H1 (cell line): ENCODE data around the gene ITPR1. TPM values are rescaled to one million over a fixed set of nuclear protein-coding genes. Genes with fewer than 3 reads are reported as not detected.

Experiments used
- CTCF ChIA-PET: fragments of 300-600 bp; sonication (Branson Sonifier 250); formaldehyde crosslinking; loops from one replicate; lab custom pipeline; 2021; ENCODE audit not compliant: partially characterized antibody; lab: Charles Lee
- POLR2A ChIA-PET: fragments of 300-600 bp; sonication (Branson Sonifier 250); formaldehyde crosslinking; loops from one replicate; lab custom pipeline; 2021; ENCODE audit warnings: inconsistent platforms; ENCODE audit not compliant: partially characterized antibody; lab: Charles Lee
- DNase-seq, 2 experiments: peaks; one replicate each; pipeline versions ENCODE4 v3.0.0 to v3.0.0-alpha.2; 2010 to 2022; ENCODE audit warnings: low spot score in 2 of 2, low read depth in 1 of 2, mixed read lengths in 1 of 2
- FAIRE-seq: peaks from 2 replicates; lab custom pipeline; 2011; peaks lifted over from hg19 to GRCh38; lab: Jason Lieb, UNC
- H2AFZ ChIP-seq: 2 replicates; pipeline ENCODE4 v1.8.1; 2012; ENCODE audit warnings: low read length, inconsistent platforms
- H2AK5ac ChIP-seq: 2 replicates; pipeline ENCODE4 v1.6.1; 2013; ENCODE audit warnings: low read depth, low read length
- H2BK120ac ChIP-seq: replicated peaks from 2 replicates; pipeline ENCODE3; 2013; ENCODE audit warnings: low read depth, low read length, inconsistent platforms
- H2BK12ac ChIP-seq: 2 replicates; pipeline ENCODE4 v1.6.1; 2013; ENCODE audit warnings: low read depth, low read length
- H2BK15ac ChIP-seq: 2 replicates; pipeline ENCODE4 v1.6.1; 2013; ENCODE audit warnings: low read length
- H2BK20ac ChIP-seq: 2 replicates; pipeline ENCODE4 v1.6.1; 2013; ENCODE audit warnings: low read length
- H2BK5ac ChIP-seq: 2 replicates; pipeline ENCODE4 v1.6.1; 2013; ENCODE audit warnings: low read depth, low read length
- H3K14ac ChIP-seq: 2 replicates; pipeline ENCODE4 v1.6.1; 2013; ENCODE audit warnings: inconsistent platforms; ENCODE audit not compliant: insufficient read length
- H3K18ac ChIP-seq: 2 replicates; pipeline ENCODE4 v1.6.1; 2013; ENCODE audit warnings: low read length; ENCODE audit errors: extremely low read depth
- H3K23ac ChIP-seq: 2 replicates; pipeline ENCODE4 v1.6.1; 2013; ENCODE audit warnings: inconsistent platforms; ENCODE audit not compliant: insufficient read length
- H3K23me2 ChIP-seq: 2 replicates; pipeline ENCODE4 v1.6.1; 2013; ENCODE audit warnings: low read depth, low read length
- H3K27ac ChIP-seq: 2 replicates; pipeline ENCODE4 v1.6.1; 2011; ENCODE audit warnings: low read depth, low read length, inconsistent platforms
- H3K27me3 ChIP-seq, 4 experiments: replicated peaks in 1 of 4; 1 replicate in 1 of 4; 2 replicates in 3 of 4; pipeline versions ENCODE4 v1.6.1 to v1.8.1; 2011 to 2013; ENCODE audit warnings: low read length in 3 of 4, mild to moderate bottlenecking in 3 of 4, inconsistent platforms in 2 of 4, mixed read lengths in 2 of 4, moderate library complexity in 1 of 4; ENCODE audit not compliant: control insufficient read depth in 3 of 4, insufficient read depth in 3 of 4; ENCODE audit errors: extremely low read depth in 1 of 4
- H3K36me3 ChIP-seq, 4 experiments: 2 replicates each; pipeline versions ENCODE4 v1.6.1 to v1.8.1; 2011 to 2013; ENCODE audit warnings: mild to moderate bottlenecking in 4 of 4, low read length in 3 of 4, moderate library complexity in 2 of 4, control low read depth in 1 of 4, inconsistent platforms in 1 of 4; ENCODE audit not compliant: insufficient read depth in 4 of 4, control insufficient read depth in 2 of 4
- H3K4ac ChIP-seq: replicated peaks from 2 replicates; pipeline ENCODE3; 2013; ENCODE audit warnings: low read length, low read depth, mixed read lengths, inconsistent platforms; ENCODE audit not compliant: insufficient read length
- H3K4me1 ChIP-seq, 4 experiments: replicated peaks in 1 of 4; 1 replicate in 1 of 4; 2 replicates in 3 of 4; pipeline versions ENCODE4 v1.6.1 to v1.8.1; 2011 to 2013; ENCODE audit warnings: low read length in 3 of 4, inconsistent platforms in 2 of 4, mixed read lengths in 1 of 4; ENCODE audit not compliant: insufficient read depth in 4 of 4, control insufficient read depth in 3 of 4
- H3K4me2 ChIP-seq, 2 experiments: 2 replicates each; pipeline versions ENCODE4 v1.6.1 to v1.8.1; 2011 to 2013; ENCODE audit warnings: low read depth in 2 of 2, low read length in 2 of 2, control low read depth in 1 of 2, inconsistent platforms in 1 of 2, mild to moderate bottlenecking in 1 of 2; ENCODE audit not compliant: insufficient read depth in 1 of 2
- H3K4me3 ChIP-seq, 4 experiments: fragments of 200-600, 300-600 bp in 1 of 4; sonication (generic), shearing (Covaris generic), sonication (Bioruptor Twin) in 1 of 4; 2 replicates each; pipeline versions ENCODE4 v1.5.1 to v1.8.1; 2011 to 2016; ENCODE audit warnings: low read length in 4 of 4, low read depth in 3 of 4, control low read depth in 2 of 4, inconsistent platforms in 2 of 4, mild to moderate bottlenecking in 2 of 4, mixed read lengths in 1 of 4, moderate library complexity in 1 of 4; ENCODE audit not compliant: insufficient read depth in 2 of 4; ENCODE audit errors: extremely low read depth in 1 of 4
- H3K56ac ChIP-seq: replicated peaks from 2 replicates; pipeline ENCODE3; 2013; ENCODE audit warnings: low read depth, mild to moderate bottlenecking, mixed read lengths, low read length, inconsistent platforms; ENCODE audit not compliant: insufficient read length
- H3K79me1 ChIP-seq: 2 replicates; pipeline ENCODE4 v1.6.1; 2013; ENCODE audit warnings: low read depth, low read length, control low read depth
- H3K79me2 ChIP-seq, 2 experiments: 2 replicates each; pipeline versions ENCODE4 v1.6.1 to v1.8.1; 2012 to 2013; ENCODE audit warnings: low read length in 2 of 2, mild to moderate bottlenecking in 2 of 2, inconsistent platforms in 1 of 2; ENCODE audit not compliant: insufficient read depth in 2 of 2, control insufficient read depth in 1 of 2
- H3K9ac ChIP-seq, 4 experiments: replicated peaks in 1 of 4; 1 replicate in 1 of 4; 2 replicates in 3 of 4; pipeline versions ENCODE4 v1.6.1 to v1.8.1; 2011 to 2013; ENCODE audit warnings: low read depth in 3 of 4, low read length in 3 of 4, control low read depth in 2 of 4, mild to moderate bottlenecking in 2 of 4, moderate library complexity in 2 of 4, inconsistent platforms in 1 of 4; ENCODE audit errors: extremely low read depth in 1 of 4
- H3K9me3 ChIP-seq, 2 experiments: 2 replicates each; pipeline versions ENCODE4 v1.6.1 to v1.8.1; 2012 to 2013; ENCODE audit warnings: mild to moderate bottlenecking in 2 of 2, moderate library complexity in 2 of 2, control low read depth in 1 of 2, inconsistent platforms in 1 of 2, low read depth in 1 of 2, low read length in 1 of 2, mixed read lengths in 1 of 2; ENCODE audit not compliant: insufficient read depth in 2 of 2
- H4K20me1 ChIP-seq, 2 experiments: replicated peaks in 1 of 2; 2 replicates each; pipeline versions ENCODE3 to v1.8.1; 2011 to 2013; ENCODE audit warnings: inconsistent platforms in 2 of 2, low read length in 2 of 2, mild to moderate bottlenecking in 1 of 2; ENCODE audit not compliant: insufficient read depth in 2 of 2, control insufficient read depth in 1 of 2
- H4K5ac ChIP-seq: 2 replicates; pipeline ENCODE4 v1.6.1; 2013; ENCODE audit warnings: low read length, low read depth, mixed read lengths, inconsistent platforms; ENCODE audit not compliant: insufficient read length
- H4K8ac ChIP-seq: 2 replicates; pipeline ENCODE4 v1.8.0; 2013; ENCODE audit warnings: mild to moderate bottlenecking, moderate library complexity, low read length, inconsistent platforms; ENCODE audit not compliant: insufficient read depth; ENCODE audit errors: extremely low read depth
- H4K91ac ChIP-seq: replicated peaks from 2 replicates; pipeline ENCODE3; 2013; ENCODE audit warnings: low read length, mixed read lengths, inconsistent platforms; ENCODE audit not compliant: insufficient read length
- JUND ChIP-seq: IDR thresholded peaks from 2 replicates; pipeline ENCODE4 v1.6.1; 2011; ENCODE audit warnings: mild to moderate bottlenecking, improper control_type of control experiment, low read length
- MAFK ChIP-seq: IDR thresholded peaks from 2 replicates; pipeline ENCODE4 v1.6.1; 2012; ENCODE audit warnings: low read depth, mild to moderate bottlenecking, improper control_type of control experiment, low read length
- NRF1 ChIP-seq: IDR thresholded peaks from 2 replicates; pipeline ENCODE4 v1.6.1; 2011; ENCODE audit warnings: mild to moderate bottlenecking, low read depth, low read length, improper control_type of control experiment
- RBBP5 ChIP-seq: IDR thresholded peaks from 2 replicates; pipeline ENCODE4 v1.7.1; 2012; ENCODE audit warnings: low read depth, mild to moderate bottlenecking, inconsistent platforms, low read length, moderate library complexity, borderline replicate concordance
- SIX5 ChIP-seq: IDR thresholded peaks from 2 replicates; pipeline ENCODE4 v1.6.1; 2011; ENCODE audit warnings: mild to moderate bottlenecking, low read depth, low read length
- ZNF274 ChIP-seq: IDR thresholded peaks from 2 replicates; pipeline ENCODE4 v1.7.0; 2012; ENCODE audit warnings: low read length, borderline replicate concordance; ENCODE audit errors: extremely low read depth
- WGBS, 2 experiments: shearing (Covaris generic) in 1 of 2; methylation state at CpG; one replicate each; pipeline versions ENCODE4 v1.1.6 to v1.1.7; 2013 to 2015; ENCODE audit warnings: low lambda C conversion rate in 2 of 2, mixed read lengths in 2 of 2, inconsistent platforms in 1 of 2, low coverage in 1 of 2, missing lambda C conversion rate in 1 of 2; ENCODE audit not compliant: insufficient replicate concordance in 2 of 2, insufficient coverage in 1 of 2, insufficient read length in 1 of 2; ENCODE audit errors: extremely low coverage in 1 of 2, missing lambda C conversion rate in 1 of 2; 5-methylcytosine and 5-hydroxymethylcytosine counted together
- polyA plus RNA-seq, 7 experiments: library from polyadenylated mRNA; depleted of rRNA in 3 of 7; stranded (reverse) in 5 of 7; unstranded in 2 of 7; fragments of >200 nt in 5 of 7; fragments of 200-250 nt in 2 of 7; gene quantifications; 1 replicate in 5 of 7; 2 replicates in 1 of 7; 4 replicates in 1 of 7; pipeline versions ENCODE4 v1.2.1 to v1.2.3, GENCODE V29; 2011 to 2013; ENCODE audit warnings: missing spikeins in 2 of 7, mixed read lengths in 2 of 7
- total RNA-seq: library from RNA; stranded (reverse); fragmentation: NEBNext Ultra II Directional; extraction: Animal tissue kit (Norgen Biotek cat#: 25700); gene quantifications from 2 replicates; pipeline ENCODE4 v1.2.1, GENCODE V29; 2021

Gene ITPR1
- total and polyA plus RNA-seq, 2 of the 8 experiments (the other 6 are each of a cell fraction or from before 2014, with no cell fraction given) = 2.5 to 16.3 TPM

- Histone ChIP-seq H2BK15ac (no peak overlapping the region), H2BK12ac (no peak overlapping the region), H4K91ac (peak overlapping the region; percentile 87), H3K23me2 (no peaks in the 10 kb centered on the region), H2AK5ac (no peak overlapping the region), H4K8ac (no peak overlapping the region), H3K23ac (no peak overlapping the region), H2BK5ac (no peak overlapping the region; the same call in 1 of the 2 replicates), H2BK20ac (0 out of 2 replicates have a peak overlapping the region, but pooled peaks have one; percentile 62), H3K9ac (no peak overlapping the region), H3K27me3 (no peaks in the 10 kb centered on the region), H3K4me2 (no peak overlapping the region), H4K5ac (no peak overlapping the region), H3K9me3 (no peaks in the 10 kb centered on the region), H4K20me1 (no peaks in the 10 kb centered on the region), H3K4me1 (peaks cover 0 to 13% (median 8%) of the 10 kb centered on the region in 4 experiments; a peak in 5 of 7 replicates), H2BK120ac (no peak overlapping the region), H3K14ac (no peak overlapping the region), H3K4me3 (no peak overlapping the region), H3K79me2 (no peaks in the 10 kb centered on the region), H2AFZ (no peak overlapping the region), H3K56ac (no peak overlapping the region), H3K4ac (no peak overlapping the region), H3K36me3 (no peaks in the 10 kb centered on the region), H3K79me1 (no peaks in the 10 kb centered on the region), H3K18ac (no peak overlapping the region), H3K27ac (no peak overlapping the region)
- no peak for FAIRE-seq
- 92% methylated on average over 4 of the region's 4 CpGs; no CpG with 5 or more reads in 1 of the 2 experiments for WGBS, 2 experiments
- ChIA-PET CTCF (interaction anchor here (1.2 kb wide), 1 partner anchor 269 kb away, joined by 4 read pairs; no protein-coding TSS in a partner anchor), POLR2A (no interaction called here)
- DNase-seq = no peak
- TF ChIP-seq SIX5 (no peak), ZNF274 (no peak), NRF1 (no peak), RBBP5 (no peak), JUND (no peak), MAFK (no peak)
These were observed 214.2 kb downstream of the ITPR1 start for GRCh38 chr3:4707324-4707723.
